ENCODE measurements around the gene TTLL5. TPM values are rescaled to one million over a fixed set of nuclear protein-coding genes. Genes with fewer than 3 reads are reported as not detected.
"Not testable (repeated sequence)": the region's sequence is repeated elsewhere in the genome, so short reads cannot be mapped to it uniquely, and the experiment has no call there.

The TTLL5 gene
- total and polyA plus RNA-seq, 10 of the 15 experiments (the other 5 are each of a cell fraction or from before 2014, with no cell fraction given), result 3.2 to 25.9 (median 13.8) TPM

- WGBS (ENCODE audit: insufficient coverage, insufficient replicate concordance, low lambda C conversion rate, missing lambda C conversion rate), result 100% methylated on average over 16 of the region's 54 CpGs
- DNase-seq (ENCODE audit: low read depth, low spot score); BruUV-seq (replicated peaks); H2AFZ ChIP-seq (ENCODE audit: control insufficient read depth, low read depth, low read length); H3K9me3 ChIP-seq (replicated peaks; ENCODE audit: control insufficient read depth, insufficient read depth, low read length); H3K4me2 ChIP-seq (ENCODE audit: control insufficient read depth, insufficient read depth); H3K27ac ChIP-seq (ENCODE audit: control insufficient read depth, insufficient read depth); RAD21 ChIA-PET (ENCODE audit: unreplicated experiment); ATAC-seq; intact Hi-C loops (cut with micrococcal nuclease; ENCODE audit: unreplicated experiment); H4K20me1 ChIP-seq (ENCODE audit: control insufficient read depth, insufficient read depth); FAIRE-seq; H3K79me2 ChIP-seq (ENCODE audit: control insufficient read depth, insufficient read depth, low read length); in situ Hi-C loops (cut with MboI); CTCF ChIA-PET; H3K36me3 ChIP-seq (ENCODE audit: control insufficient read depth in 2 of 2, insufficient read depth in 2 of 2, low read length in 1 of 2); H3K27me3 ChIP-seq (replicated peaks in 1 of 2; ENCODE audit: control insufficient read depth in 2 of 2, insufficient read depth in 2 of 2, low read length in 1 of 2); H3K9ac ChIP-seq (ENCODE audit: control insufficient read depth, insufficient read depth, low read length); POLR2A ChIA-PET; H3K4me3 ChIP-seq; H3K4me1 ChIP-seq (ENCODE audit: control insufficient read depth, insufficient read depth, low read length); SMC1A ChIA-PET (ENCODE audit: uncharacterized antibody, unreplicated experiment): not testable (repeated sequence)
Observed at GRCh38 chr14:75925141-75925840, 264.2 kb downstream of the TTLL5 start.

- Histone ChIP-seq H3K36me3 (ENCODE audit: control insufficient read depth in 2 of 2, insufficient read depth in 2 of 2, low read length in 1 of 2) (no peaks in the 10 kb centered on the region), H4K20me1 (ENCODE audit: control insufficient read depth, insufficient read depth) (no peaks in the 10 kb centered on the region), H2AFZ (ENCODE audit: control insufficient read depth, low read depth, low read length) (no peak overlapping the region), H3K9ac (ENCODE audit: control insufficient read depth, insufficient read depth, low read length) (no peak overlapping the region), H3K4me1 (ENCODE audit: control insufficient read depth, insufficient read depth, low read length) (no peaks in the 10 kb centered on the region), H3K79me2 (ENCODE audit: control insufficient read depth, insufficient read depth, low read length) (no peaks in the 10 kb centered on the region), H3K27ac (ENCODE audit: control insufficient read depth, insufficient read depth) (no peak overlapping the region), H3K9me3 (replicated peaks; ENCODE audit: control insufficient read depth, insufficient read depth, low read length) (no peaks in the 10 kb centered on the region), H3K4me3 (no peak overlapping the region), H3K27me3 (replicated peaks in 1 of 2; ENCODE audit: control insufficient read depth in 2 of 2, insufficient read depth in 2 of 2, low read length in 1 of 2) (no peaks in the 10 kb centered on the region), H3K4me2 (ENCODE audit: control insufficient read depth, insufficient read depth) (no peak overlapping the region)
- no TSS peak for BruUV-seq (replicated peaks)
- no peak for ATAC-seq
- intact Hi-C loops (cut with micrococcal nuclease; ENCODE audit: unreplicated experiment) (no loop called here), in situ Hi-C loops (cut with MboI) (no loop called here)
- POLR2A ChIA-PET, result no interaction called here
- WGBS (ENCODE audit: insufficient coverage, insufficient replicate concordance, low lambda C conversion rate, missing lambda C conversion rate), result 75% methylated on average over 4 of the region's 4 CpGs
- TF ChIP-seq RCOR1 (conservative IDR thresholded peaks at IDR 0.05; ENCODE audit: low read depth, low read length) (no peak), SREBF2 (IDR thresholded peaks at IDR 0.05; ENCODE audit: low read length) (no peak), MEF2A (IDR thresholded peaks at IDR 0.05; ENCODE audit: insufficient read depth, low read depth, low read length) (no peak), ATF3 (IDR thresholded peaks at IDR 0.05; ENCODE audit: borderline replicate concordance, extremely low read depth, low read depth, low read length) (no peak), SMAD5 (IDR thresholded peaks at IDR 0.05; ENCODE audit: low read depth) (no peak), CBFB (IDR thresholded peaks at IDR 0.05; ENCODE audit: low read depth) (no peak), BACH1 (IDR thresholded peaks at IDR 0.05; ENCODE audit: borderline replicate concordance) (no peak), FOXK2 (IDR thresholded peaks at IDR 0.05) (no peak), MAX (IDR thresholded peaks at IDR 0.05; ENCODE audit: low read depth, low read length) (no peak), EP300 (IDR thresholded peaks at IDR 0.05; ENCODE audit: borderline replicate concordance in 1 of 2, control insufficient read depth in 1 of 2, low read depth in 2 of 2, low read length in 2 of 2) (no peak)
- DNase-seq (ENCODE audit: low read depth, low spot score), result no peak
- CTCF ChIA-PET, result no interaction called here
- SMC1A ChIA-PET (ENCODE audit: uncharacterized antibody, unreplicated experiment), result no interaction called here
- RAD21 ChIA-PET (ENCODE audit: unreplicated experiment), result no interaction called here
- FAIRE-seq, result no peak
Observed at GRCh38 chr14:75926431-75927115, 265.5 kb downstream of the TTLL5 start.
